K562 (cell line): ENCODE results near the gene SS18L1. TPM values are rescaled to one million over a fixed set of nuclear protein-coding genes. Genes with fewer than 3 reads are reported as not detected.
A peak's percentile ranks its signal among the peaks of the same experiment; 100 is the strongest.

Experiments
- CHD4 ChIP-seq: fragments of 200-600 bp; sonication (generic); IDR thresholded peaks from 3 replicates; pipeline ENCODE4 v1.6.1; 2012; ENCODE audit warnings: low read depth, mild to moderate bottlenecking, mixed read lengths, low read length, inconsistent platforms; ENCODE audit not compliant: insufficient read depth, insufficient replicate concordance, poor library complexity, severe bottlenecking
- DDX20 ChIP-seq: fragments of 450-650 bp; IDR thresholded peaks from 2 replicates; pipeline ENCODE4 v1.6.1; 2016; ENCODE audit warnings: missing genetic modification characterization, low read depth, mild to moderate bottlenecking, missing compliant biosample characterization, moderate library complexity
- DPF2 ChIP-seq: fragments of 450-650 bp; IDR thresholded peaks from 2 replicates; pipeline ENCODE4 v1.6.1; 2016
- FOXK2 ChIP-seq, 2 experiments: fragments of 450-650 bp; IDR thresholded peaks in 1 of 2; conservative IDR thresholded peaks in 1 of 2; 2 replicates each; pipeline ENCODE4 v1.6.1; 2016; ENCODE audit warnings: low read depth in 2 of 2, mild to moderate bottlenecking in 1 of 2
- GTF2E2 ChIP-seq: fragments of 200-800 bp; sonication (Bioruptor generic); IDR thresholded peaks from 2 replicates; pipeline ENCODE4 v1.6.1; 2016; ENCODE audit warnings: missing genetic modification characterization, missing compliant biosample characterization
- LEF1 ChIP-seq: fragments of 450-650 bp; IDR thresholded peaks from 2 replicates; pipeline ENCODE4 v1.6.1; 2016; ENCODE audit warnings: mild to moderate bottlenecking
- MAZ ChIP-seq, 2 experiments: fragments of 450-650 bp in 1 of 2; sonication (generic) in 1 of 2; formaldehyde crosslinking; IDR thresholded peaks in 1 of 2; conservative IDR thresholded peaks in 1 of 2; 2 replicates each; pipeline versions ENCODE4 v1.4.0 to v1.5.0; 2020; ENCODE audit warnings: mild to moderate bottlenecking in 1 of 2, missing genetic modification reagents in 1 of 2
- NFE2L1 ChIP-seq: fragments of 450-650 bp; IDR thresholded peaks from 2 replicates; pipeline ENCODE4 v1.6.1; 2016; ENCODE audit warnings: missing genetic modification characterization, low read depth, mild to moderate bottlenecking, missing compliant biosample characterization, moderate library complexity, borderline replicate concordance
- NR1H2 ChIP-seq: sonication (generic); formaldehyde crosslinking; IDR thresholded peaks from 2 replicates; pipeline ENCODE4 v1.4.0; 2020; ENCODE audit warnings: mild to moderate bottlenecking, missing genetic modification reagents
- OTX1 ChIP-seq: fragments of 450-650 bp; formaldehyde crosslinking; IDR thresholded peaks from 2 replicates; pipeline ENCODE4 v1.4.0; 2022; ENCODE audit warnings: mild to moderate bottlenecking
- POLR2B ChIP-seq: fragments of 450-650 bp; IDR thresholded peaks from 2 replicates; pipeline ENCODE4 v1.6.1; 2018; ENCODE audit warnings: low read depth; ENCODE audit not compliant: partially characterized antibody
- SETDB1 ChIP-seq: IDR thresholded peaks from one replicate; pipeline ENCODE4 v1.6.1; 2012; ENCODE audit warnings: low read length, control low read depth, inconsistent platforms
- SREBF2 ChIP-seq: sonication (generic); formaldehyde crosslinking; IDR thresholded peaks from 2 replicates; pipeline ENCODE4 v1.4.0; 2020; ENCODE audit warnings: mild to moderate bottlenecking, missing genetic modification reagents
- ZFPM2 ChIP-seq: fragments of 250-450 bp; sonication (Bioruptor Pico); IDR thresholded peaks from 2 replicates; pipeline ENCODE4 v1.5.1; 2022; ENCODE audit warnings: mild to moderate bottlenecking
- ZNF584 ChIP-seq: fragments of 200-800 bp; sonication (Bioruptor generic); IDR thresholded peaks from 2 replicates; pipeline ENCODE4 v1.6.1; 2016; ENCODE audit warnings: low read depth, mild to moderate bottlenecking, missing genetic modification characterization, missing compliant biosample characterization
- polyA plus RNA-seq, 8 experiments: library from polyadenylated mRNA; depleted of rRNA in 4 of 8; stranded (reverse) in 5 of 8; unstranded in 3 of 8; fragments of >200 nt; fragmentation: Nextera tagmentation in 2 of 8; fragmentation: Illumina TruSeq in 1 of 8; extraction: Ambion mirVana in 2 of 8; extraction: Trizol in 1 of 8; gene quantifications; 2 replicates each; pipeline versions ENCODE4 v1.2.1 to v1.2.3, GENCODE V29; 2011 to 2014; ENCODE audit warnings: inconsistent platforms in 1 of 8, missing spikeins in 1 of 8
- total RNA-seq, 7 experiments: library from RNA; depleted of rRNA in 6 of 7; stranded (reverse); fragments of >200 nt in 6 of 7; fragmentation: Illumina TruSeq in 2 of 7; extraction: Trizol in 2 of 7; gene quantifications; 2 replicates each; pipeline versions ENCODE4 v1.2.1 to v1.2.3, GENCODE V29; 2011 to 2021; ENCODE audit warnings: low replicate concordance in 1 of 7
- TF ChIP-seq, protein P1 (sequence below): fragments of 450-650 bp; IDR thresholded peaks from 2 replicates; pipeline ENCODE4 v1.6.1; 2016; ENCODE audit warnings: low read depth
- TF ChIP-seq, protein P2 (sequence below), 2 experiments: IDR thresholded peaks; 2 replicates each; pipeline ENCODE4 v1.6.1; 2012; ENCODE audit warnings: improper control_type of control experiment in 2 of 2, low read depth in 2 of 2, low read length in 2 of 2, borderline replicate concordance in 1 of 2

Gene SS18L1
- total and polyA plus RNA-seq, 9 of the 15 experiments (the other 6 are each of a cell fraction or from before 2014, with no cell fraction given) = 2.7 to 28.3 (median 15.1) TPM

GRCh38 chr20:62121776-62122653, 21.6 kb upstream of the SS18L1 start, which contains the start of gene LSM14B (continued):
- TF ChIP-seq, protein P1, sequence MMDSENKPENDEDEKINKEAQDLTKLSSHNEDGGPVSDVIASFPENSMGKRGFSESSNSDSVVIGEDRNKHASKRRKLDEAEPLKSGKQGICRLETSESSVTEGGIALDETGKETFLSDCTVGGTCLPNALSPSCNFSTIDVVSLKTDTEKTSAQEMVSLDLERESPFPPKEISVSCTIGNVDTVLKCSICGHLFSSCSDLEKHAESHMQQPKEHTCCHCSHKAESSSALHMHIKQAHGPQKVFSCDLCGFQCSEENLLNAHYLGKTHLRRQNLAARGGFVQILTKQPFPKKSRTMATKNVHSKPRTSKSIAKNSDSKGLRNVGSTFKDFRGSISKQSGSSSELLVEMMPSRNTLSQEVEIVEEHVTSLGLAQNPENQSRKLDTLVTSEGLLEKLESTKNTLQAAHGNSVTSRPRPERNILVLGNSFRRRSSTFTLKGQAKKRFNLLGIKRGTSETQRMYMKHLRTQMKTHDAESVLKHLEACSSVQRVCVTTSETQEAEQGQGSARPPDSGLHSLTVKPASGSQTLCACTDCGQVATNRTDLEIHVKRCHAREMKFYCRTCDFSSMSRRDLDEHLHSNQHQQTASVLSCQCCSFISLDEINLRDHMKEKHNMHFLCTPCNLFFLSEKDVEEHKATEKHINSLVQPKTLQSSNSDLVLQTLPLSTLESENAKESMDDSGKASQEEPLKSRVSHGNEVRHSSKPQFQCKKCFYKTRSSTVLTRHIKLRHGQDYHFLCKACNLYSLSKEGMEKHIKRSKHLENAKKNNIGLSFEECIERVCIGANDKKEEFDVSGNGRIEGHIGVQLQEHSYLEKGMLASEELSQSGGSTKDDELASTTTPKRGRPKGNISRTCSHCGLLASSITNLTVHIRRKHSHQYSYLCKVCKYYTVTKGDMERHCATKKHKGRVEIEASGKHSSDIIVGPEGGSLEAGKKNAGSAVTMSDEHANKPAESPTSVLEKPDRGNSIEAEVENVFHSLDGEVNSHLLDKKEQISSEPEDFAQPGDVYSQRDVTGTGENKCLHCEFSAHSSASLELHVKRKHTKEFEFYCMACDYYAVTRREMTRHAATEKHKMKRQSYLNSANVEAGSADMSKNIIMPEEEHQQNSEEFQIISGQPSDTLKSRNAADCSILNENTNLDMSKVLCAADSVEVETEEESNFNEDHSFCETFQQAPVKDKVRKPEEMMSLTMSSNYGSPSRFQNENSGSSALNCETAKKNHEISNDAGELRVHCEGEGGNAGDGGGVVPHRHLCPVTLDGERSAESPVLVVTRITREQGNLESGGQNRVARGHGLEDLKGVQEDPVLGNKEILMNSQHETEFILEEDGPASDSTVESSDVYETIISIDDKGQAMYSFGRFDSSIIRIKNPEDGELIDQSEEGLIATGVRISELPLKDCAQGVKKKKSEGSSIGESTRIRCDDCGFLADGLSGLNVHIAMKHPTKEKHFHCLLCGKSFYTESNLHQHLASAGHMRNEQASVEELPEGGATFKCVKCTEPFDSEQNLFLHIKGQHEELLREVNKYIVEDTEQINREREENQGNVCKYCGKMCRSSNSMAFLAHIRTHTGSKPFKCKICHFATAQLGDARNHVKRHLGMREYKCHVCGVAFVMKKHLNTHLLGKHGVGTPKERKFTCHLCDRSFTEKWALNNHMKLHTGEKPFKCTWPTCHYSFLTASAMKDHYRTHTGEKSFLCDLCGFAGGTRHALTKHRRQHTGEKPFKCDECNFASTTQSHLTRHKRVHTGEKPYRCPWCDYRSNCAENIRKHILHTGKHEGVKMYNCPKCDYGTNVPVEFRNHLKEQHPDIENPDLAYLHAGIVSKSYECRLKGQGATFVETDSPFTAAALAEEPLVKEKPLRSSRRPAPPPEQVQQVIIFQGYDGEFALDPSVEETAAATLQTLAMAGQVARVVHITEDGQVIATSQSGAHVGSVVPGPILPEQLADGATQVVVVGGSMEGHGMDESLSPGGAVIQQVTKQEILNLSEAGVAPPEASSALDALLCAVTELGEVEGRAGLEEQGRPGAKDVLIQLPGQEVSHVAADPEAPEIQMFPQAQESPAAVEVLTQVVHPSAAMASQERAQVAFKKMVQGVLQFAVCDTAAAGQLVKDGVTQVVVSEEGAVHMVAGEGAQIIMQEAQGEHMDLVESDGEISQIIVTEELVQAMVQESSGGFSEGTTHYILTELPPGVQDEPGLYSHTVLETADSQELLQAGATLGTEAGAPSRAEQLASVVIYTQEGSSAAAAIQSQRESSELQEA = no peak
- TF ChIP-seq ZNF584 (CRISPR knock-in tag) = no peak
- TF ChIP-seq, protein P2, sequence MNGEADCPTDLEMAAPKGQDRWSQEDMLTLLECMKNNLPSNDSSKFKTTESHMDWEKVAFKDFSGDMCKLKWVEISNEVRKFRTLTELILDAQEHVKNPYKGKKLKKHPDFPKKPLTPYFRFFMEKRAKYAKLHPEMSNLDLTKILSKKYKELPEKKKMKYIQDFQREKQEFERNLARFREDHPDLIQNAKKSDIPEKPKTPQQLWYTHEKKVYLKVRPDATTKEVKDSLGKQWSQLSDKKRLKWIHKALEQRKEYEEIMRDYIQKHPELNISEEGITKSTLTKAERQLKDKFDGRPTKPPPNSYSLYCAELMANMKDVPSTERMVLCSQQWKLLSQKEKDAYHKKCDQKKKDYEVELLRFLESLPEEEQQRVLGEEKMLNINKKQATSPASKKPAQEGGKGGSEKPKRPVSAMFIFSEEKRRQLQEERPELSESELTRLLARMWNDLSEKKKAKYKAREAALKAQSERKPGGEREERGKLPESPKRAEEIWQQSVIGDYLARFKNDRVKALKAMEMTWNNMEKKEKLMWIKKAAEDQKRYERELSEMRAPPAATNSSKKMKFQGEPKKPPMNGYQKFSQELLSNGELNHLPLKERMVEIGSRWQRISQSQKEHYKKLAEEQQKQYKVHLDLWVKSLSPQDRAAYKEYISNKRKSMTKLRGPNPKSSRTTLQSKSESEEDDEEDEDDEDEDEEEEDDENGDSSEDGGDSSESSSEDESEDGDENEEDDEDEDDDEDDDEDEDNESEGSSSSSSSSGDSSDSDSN (IDR thresholded peaks at IDR 0.05; ENCODE audit: borderline replicate concordance in 1 of 2, low read depth in 2 of 2, low read length in 2 of 2) = peak in 1 of 2 experiments; percentile 8; a peak in 1 of 4 replicates
- no peak for TF ChIP-seq FOXK2 (conservative IDR thresholded peaks at IDR 0.05 in 1 of 2, IDR thresholded peaks at IDR 0.05 in 1 of 2; ENCODE audit: low read depth in 2 of 2)
- no peak for TF ChIP-seq ZFPM2
- TF ChIP-seq DPF2 = no peak
- no peak for TF ChIP-seq CHD4
- no peak for TF ChIP-seq SETDB1
- TF ChIP-seq NFE2L1 (tag) = no peak
- no peak for TF ChIP-seq LEF1
- no peak for TF ChIP-seq POLR2B
- no peak for TF ChIP-seq SREBF2 (CRISPR knock-in tag)
- TF ChIP-seq GTF2E2 (tag) = no peak
- TF ChIP-seq NR1H2 (CRISPR knock-in tag) = no peak
- TF ChIP-seq DDX20 (tag) = no peak
- no peak for TF ChIP-seq OTX1 (CRISPR knock-in tag)
- peak; percentile 61 to 97 for TF ChIP-seq MAZ (CRISPR knock-in tag; conservative IDR thresholded peaks at IDR 0.05 in 1 of 2, IDR thresholded peaks at IDR 0.05 in 1 of 2)
